ENCODE data around the gene VAT1L. TPM values are rescaled to one million over a fixed set of nuclear protein-coding genes. Genes with fewer than 3 reads are reported as not detected.

VAT1L gene
- total RNA-seq, 1 donor from 2014 or later = 6.4 TPM

GRCh38 chr16:77890075-77890474, 101.7 kb downstream of the VAT1L start:
- H3K27ac ChIP-seq = no peak overlapping the region
- no peak for TF ChIP-seq POLR2A (IDR thresholded peaks at IDR 0.05)
- no peak for TF ChIP-seq POLR2AphosphoS5 (IDR thresholded peaks at IDR 0.05; ENCODE audit: insufficient read depth in 1 of 2, low read depth in 1 of 2)
- no peak for TF ChIP-seq CTCF (IDR thresholded peaks at IDR 0.05)
- no peak for DNase-seq (ENCODE audit: extremely low spot score in 2 of 2)
- no peaks in the 10 kb centered on the region for H3K4me1 ChIP-seq
- no peak overlapping the region for H3K4me3 ChIP-seq
- H3K36me3 ChIP-seq = no peaks in the 10 kb centered on the region
- intact Hi-C loops (cut with DNase I) = loop anchor here (1.0 kb wide), 1 partner anchor 43 kb away; no protein-coding TSS in a partner anchor
- no peaks in the 10 kb centered on the region for H3K9me3 ChIP-seq
- H3K27me3 ChIP-seq = no peaks in the 10 kb centered on the region

DNA sequence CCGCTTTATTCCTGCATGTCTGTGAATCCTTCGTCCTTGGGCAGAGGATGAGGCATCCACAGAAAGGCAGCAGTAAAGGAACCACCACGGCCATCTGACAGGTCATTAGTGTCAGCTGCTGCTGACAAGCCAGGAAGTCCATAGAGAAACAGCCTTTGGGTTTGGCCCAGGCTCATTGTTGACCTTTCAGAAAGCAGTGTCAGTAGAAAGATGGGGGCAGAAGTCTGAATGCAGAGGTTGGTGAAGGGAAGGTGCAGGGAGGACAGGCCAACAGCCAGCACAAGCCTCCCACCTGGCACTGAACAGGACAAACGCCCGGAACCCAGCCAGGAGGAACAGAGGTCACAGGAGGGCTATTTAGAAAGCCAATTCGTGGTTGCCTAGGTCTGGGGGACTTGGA, 105.8 kb downstream of the VAT1L start:
- Histone ChIP-seq H3K4me3 (no peak overlapping the region), H3K4me1 (no peaks in the 10 kb centered on the region), H3K9me3 (no peaks in the 10 kb centered on the region), H3K27me3 (no peaks in the 10 kb centered on the region), H3K27ac (no peak overlapping the region), H3K36me3 (no peaks in the 10 kb centered on the region)
- DNase-seq (ENCODE audit: extremely low spot score in 2 of 2) = no peak
- TF ChIP-seq POLR2AphosphoS5 (IDR thresholded peaks at IDR 0.05; ENCODE audit: insufficient read depth in 1 of 2, low read depth in 1 of 2) (no peak), CTCF (IDR thresholded peaks at IDR 0.05) (no peak), POLR2A (IDR thresholded peaks at IDR 0.05) (no peak)
- intact Hi-C loops (cut with DNase I) = no loop called here

DNA sequence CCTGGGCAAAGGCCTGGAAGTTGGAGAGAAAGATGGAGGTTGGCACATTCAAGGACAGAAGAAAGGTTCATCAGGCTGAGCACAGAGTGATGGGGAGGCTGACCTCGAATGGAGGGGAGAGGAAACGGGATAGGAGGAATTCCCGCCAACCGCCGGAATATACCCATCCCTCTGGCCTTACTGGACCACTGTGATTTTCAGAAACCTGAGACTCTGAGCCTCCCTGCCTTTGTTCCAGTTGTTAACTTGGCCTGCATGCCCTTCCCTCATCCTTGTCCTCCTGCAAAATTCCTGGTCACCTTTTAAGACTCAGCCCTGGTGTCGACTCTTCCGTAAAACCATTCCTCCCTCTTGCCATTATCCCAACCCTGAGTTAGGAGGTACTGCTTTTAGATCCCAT, 107.6 kb downstream of the VAT1L start:
- no peaks in the 10 kb centered on the region for H3K27me3 ChIP-seq
- no peak for DNase-seq (ENCODE audit: extremely low spot score in 2 of 2)
- intact Hi-C loops (cut with DNase I) = no loop called here
- H3K4me3 ChIP-seq = no peak overlapping the region
- no peak for TF ChIP-seq CTCF (IDR thresholded peaks at IDR 0.05)
- TF ChIP-seq POLR2A (IDR thresholded peaks at IDR 0.05) = no peak
- TF ChIP-seq POLR2AphosphoS5 (IDR thresholded peaks at IDR 0.05; ENCODE audit: insufficient read depth in 1 of 2, low read depth in 1 of 2) = no peak
- H3K9me3 ChIP-seq = no peaks in the 10 kb centered on the region
- no peaks in the 10 kb centered on the region for H3K4me1 ChIP-seq
- H3K36me3 ChIP-seq = no peaks in the 10 kb centered on the region
- no peak overlapping the region for H3K27ac ChIP-seq

DNA sequence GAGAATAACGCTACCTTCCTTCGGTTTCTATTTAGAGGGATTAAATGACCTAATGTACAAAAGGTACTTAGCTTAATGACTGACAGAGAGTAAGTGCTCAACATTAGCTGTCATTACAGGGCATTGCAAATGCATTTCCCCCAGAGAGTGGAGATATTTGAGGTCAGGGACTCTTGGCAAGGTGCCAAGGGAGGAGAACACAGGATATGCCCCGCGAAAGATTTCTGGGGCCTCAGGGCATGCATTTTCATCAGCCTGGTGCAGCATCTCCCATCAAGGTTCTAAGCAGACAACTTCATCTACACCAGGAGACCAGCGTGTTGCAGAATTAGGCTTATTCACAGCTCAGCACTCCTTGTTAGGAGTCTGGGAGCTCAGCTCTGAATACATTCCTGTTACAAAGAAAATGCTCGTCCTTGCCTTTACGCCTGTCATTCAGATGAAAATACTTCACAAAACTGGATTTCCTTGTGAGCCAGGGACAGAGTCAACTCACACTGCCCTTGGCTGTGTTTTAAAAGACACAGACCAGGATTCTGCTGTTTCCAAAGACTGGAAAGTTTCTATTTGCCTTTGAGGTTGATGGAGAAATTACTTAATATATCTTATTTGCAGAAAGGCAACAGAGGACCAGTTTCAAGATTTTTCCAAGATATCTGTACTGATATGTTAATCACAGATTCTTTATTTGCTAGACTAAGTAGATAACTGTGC, 108.2 kb downstream of the VAT1L start:
- no peak overlapping the region for H3K27ac ChIP-seq
- H3K27me3 ChIP-seq = no peaks in the 10 kb centered on the region

More for the DNA sequence above, 108.2 kb downstream of the VAT1L start:
- Histone ChIP-seq H3K4me3 (no peak overlapping the region), H3K36me3 (no peaks in the 10 kb centered on the region), H3K4me1 (no peaks in the 10 kb centered on the region), H3K9me3 (no peaks in the 10 kb centered on the region)
- DNase-seq (ENCODE audit: extremely low spot score in 2 of 2) = no peak
- no peak for TF ChIP-seq POLR2A (IDR thresholded peaks at IDR 0.05)
- TF ChIP-seq CTCF (IDR thresholded peaks at IDR 0.05) = no peak
- no peak for TF ChIP-seq POLR2AphosphoS5 (IDR thresholded peaks at IDR 0.05; ENCODE audit: insufficient read depth in 1 of 2, low read depth in 1 of 2)
- intact Hi-C loops (cut with DNase I) = no loop called here

Measured in vagina (tissue), 2 donors.